HFF-Myc (cell line): ENCODE measurements around the gene TRPV3.
"Not testable (repeated sequence)": the region's sequence is repeated elsewhere in the genome, so short reads cannot be mapped to it uniquely, and the experiment has no call there.

Experiments used
- DNase-seq: peaks from one replicate; pipeline ENCODE4 v3.0.0-alpha.2; 2011; ENCODE audit warnings: low read depth; ENCODE audit errors: extremely low read depth
- H3K4me3 ChIP-seq: replicated peaks from 2 replicates; pipeline ENCODE4 v1.5.1; 2011; ENCODE audit warnings: low read depth, mild to moderate bottlenecking, control low read depth, low read length
- TF ChIP-seq, protein P1 (sequence below): IDR thresholded peaks from 2 replicates; pipeline ENCODE4 v1.5.1; 2012; ENCODE audit warnings: mild to moderate bottlenecking, low read depth, low read length, control low read depth; ENCODE audit errors: missing control alignments

TRPV3 gene

DNA sequence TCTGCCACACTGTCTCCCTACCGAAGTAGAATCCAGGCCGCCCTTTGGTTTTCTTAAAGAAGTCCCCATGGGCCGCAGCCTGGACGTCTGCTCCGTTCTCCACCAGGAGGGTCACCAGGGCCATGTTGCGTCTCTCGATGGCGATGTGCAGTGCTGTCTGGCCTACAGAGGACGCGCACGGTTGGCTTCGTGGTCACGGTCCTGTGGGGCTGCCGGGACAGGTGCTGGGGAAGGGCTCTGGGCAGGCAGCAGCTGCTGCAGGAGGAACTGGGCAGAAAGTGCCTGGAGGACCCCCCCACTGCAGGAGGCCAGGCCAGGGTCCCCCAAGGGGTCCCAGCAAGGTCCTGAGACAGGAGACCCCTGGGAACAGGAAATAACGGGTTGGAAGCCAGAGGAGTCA lies 32.6 kb upstream of the TRPV3 start:
- TF ChIP-seq, protein P1, sequence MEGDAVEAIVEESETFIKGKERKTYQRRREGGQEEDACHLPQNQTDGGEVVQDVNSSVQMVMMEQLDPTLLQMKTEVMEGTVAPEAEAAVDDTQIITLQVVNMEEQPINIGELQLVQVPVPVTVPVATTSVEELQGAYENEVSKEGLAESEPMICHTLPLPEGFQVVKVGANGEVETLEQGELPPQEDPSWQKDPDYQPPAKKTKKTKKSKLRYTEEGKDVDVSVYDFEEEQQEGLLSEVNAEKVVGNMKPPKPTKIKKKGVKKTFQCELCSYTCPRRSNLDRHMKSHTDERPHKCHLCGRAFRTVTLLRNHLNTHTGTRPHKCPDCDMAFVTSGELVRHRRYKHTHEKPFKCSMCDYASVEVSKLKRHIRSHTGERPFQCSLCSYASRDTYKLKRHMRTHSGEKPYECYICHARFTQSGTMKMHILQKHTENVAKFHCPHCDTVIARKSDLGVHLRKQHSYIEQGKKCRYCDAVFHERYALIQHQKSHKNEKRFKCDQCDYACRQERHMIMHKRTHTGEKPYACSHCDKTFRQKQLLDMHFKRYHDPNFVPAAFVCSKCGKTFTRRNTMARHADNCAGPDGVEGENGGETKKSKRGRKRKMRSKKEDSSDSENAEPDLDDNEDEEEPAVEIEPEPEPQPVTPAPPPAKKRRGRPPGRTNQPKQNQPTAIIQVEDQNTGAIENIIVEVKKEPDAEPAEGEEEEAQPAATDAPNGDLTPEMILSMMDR = no peak
- no peak for DNase-seq

DNA sequence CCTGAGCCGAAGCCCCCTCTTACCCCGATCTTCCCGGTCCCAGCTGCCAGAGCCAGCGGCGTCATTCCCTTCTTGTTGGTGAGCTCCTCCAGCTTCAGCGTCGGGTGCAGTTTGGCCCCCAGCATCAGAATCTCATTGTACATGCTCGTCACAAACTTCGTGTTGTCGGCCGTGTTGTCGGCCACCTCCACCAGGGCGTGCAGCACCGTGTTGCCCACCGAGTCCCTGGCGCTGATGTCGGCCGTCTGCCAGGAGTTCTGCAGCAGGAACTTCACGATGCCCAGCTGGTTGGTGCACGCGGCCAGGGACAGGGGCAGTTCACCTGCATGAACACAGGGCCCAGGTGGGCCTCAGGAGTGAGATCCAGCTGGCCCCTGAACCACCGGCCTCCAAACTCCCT lies 32.2 kb upstream of the TRPV3 start:
- TF ChIP-seq, protein P1 = no peak
- DNase-seq = no peak
- no peak overlapping the region for H3K4me3 ChIP-seq

More for the DNA sequence above, 32.6 kb upstream of the TRPV3 start:
- H3K4me3 ChIP-seq = no peak overlapping the region

DNA sequence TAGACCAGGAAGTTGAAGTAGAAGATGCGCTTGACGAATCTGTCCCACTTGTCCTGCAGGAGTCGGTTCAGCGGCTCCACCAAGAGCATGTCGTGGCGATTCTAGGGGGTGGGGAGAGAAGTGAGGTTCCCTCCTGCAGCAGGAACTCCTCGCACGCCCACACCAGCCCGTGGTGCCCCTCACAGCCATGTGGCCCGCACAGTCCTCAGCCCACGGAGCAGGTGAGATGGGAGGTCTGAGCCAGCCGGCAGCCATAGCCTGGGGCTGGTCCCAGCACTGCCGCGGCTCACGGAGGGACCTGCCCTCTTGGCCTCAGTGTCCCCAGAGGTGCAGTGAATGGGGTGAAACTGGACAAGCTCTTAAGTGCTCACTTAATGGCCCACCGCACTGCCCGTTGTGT lies 28.2 kb upstream of the TRPV3 start:
- no peak for DNase-seq

DNA sequence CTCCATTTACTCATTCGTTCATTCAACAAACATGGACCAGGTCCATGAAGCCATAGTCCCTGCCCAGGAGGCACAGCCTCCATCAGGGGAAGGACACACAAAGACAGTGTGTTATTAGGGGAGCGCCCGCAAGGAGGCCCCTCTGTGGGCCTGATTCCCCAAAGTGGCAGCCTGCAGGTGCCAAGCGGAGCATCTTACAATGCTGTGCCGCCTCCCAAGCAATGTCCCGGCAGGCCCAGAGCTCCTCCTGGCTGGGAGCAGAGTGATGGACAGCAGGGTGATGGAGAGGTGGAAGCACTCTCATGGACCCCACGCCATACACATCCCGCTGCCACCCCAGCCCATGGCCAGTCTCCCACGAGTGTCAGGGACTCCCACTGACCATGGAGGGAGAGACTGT lies 25.8 kb upstream of the TRPV3 start:
- no peak for DNase-seq
- TF ChIP-seq, protein P1 = no peak
- no peak overlapping the region for H3K4me3 ChIP-seq

More for the DNA sequence above, 28.2 kb upstream of the TRPV3 start:
- H3K4me3 ChIP-seq = no peak overlapping the region
- TF ChIP-seq, protein P1 = no peak

DNA sequence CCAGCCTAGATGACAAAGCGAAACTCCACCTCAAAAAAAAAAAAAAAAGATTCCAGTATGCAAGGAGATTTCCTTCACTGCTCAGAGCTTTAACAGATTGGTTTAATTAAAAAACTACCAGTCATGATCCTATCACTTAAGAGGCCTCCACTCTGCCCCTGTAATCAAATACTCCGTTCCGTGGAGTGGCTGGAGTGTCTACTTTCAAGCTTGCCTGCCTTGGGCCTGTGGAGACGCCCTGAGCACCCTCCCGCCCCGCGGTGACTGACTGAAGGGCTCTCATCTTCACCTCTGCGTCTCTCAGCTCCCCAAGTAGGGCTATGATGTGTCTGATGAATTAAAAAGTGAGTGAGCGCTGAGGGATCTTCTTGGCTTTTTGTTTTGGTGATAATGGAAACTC lies 25.3 kb upstream of the TRPV3 start:
- DNase-seq = no peak
- TF ChIP-seq, protein P1 = no peak
- H3K4me3 ChIP-seq = no peak overlapping the region

DNA sequence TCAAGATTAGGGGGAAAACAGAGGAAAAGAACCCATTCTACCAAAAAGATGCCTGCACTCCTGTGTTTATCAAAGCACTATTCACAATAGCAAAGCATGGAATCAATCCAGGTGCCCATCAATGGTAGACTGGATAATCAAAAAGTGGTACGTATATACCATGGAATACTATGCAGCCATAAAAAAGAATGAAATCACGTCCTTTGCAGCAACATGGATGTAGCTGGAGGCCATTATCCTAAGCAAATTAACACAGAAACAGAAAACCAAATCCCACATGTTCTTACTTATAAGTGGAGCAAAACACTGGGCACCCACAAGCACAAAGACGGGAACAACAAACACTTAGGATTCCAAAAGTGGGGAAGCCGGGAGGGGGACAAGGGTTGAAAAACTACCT lies 21.1 kb upstream of the TRPV3 start:
- H3K4me3 ChIP-seq, DNase-seq: not testable (repeated sequence)

DNA sequence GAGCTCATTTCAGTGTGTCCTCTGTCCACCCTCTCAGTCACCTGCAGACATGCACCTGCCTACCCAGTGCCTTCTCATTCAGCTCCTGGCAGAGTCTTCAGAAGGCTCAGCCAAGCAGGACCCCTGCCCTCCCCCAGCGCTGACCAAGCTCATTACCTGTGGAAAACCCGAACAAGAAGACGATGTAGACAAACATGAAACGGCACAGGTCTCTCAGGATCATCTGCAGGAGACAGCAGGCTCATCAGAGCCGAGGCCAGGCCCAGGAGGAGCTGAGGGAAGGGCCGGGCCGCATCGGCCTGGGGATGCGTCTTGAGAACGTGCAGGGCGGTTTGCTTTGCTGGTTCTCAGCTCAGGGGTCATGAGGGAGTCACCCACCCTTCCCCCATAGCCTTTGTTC lies 19.4 kb upstream of the TRPV3 start:
- H3K4me3 ChIP-seq = no peak overlapping the region
- DNase-seq = no peak
- TF ChIP-seq, protein P1 = no peak
